ENCODE data around the gene GPR146.

Gene GPR146

GRCh38 chr7:1061180-1061579, 16.8 kb downstream of the GPR146 start:
- H3K4me3 Mint-ChIP-seq: no peak overlapping the region
- H3K36me3 Mint-ChIP-seq (ENCODE audit: low read depth): peaks cover 8% of the 10 kb centered on the region
- H3K27me3 Mint-ChIP-seq (ENCODE audit: low read depth): peaks cover 25% of the 10 kb centered on the region
- TF ChIP-seq CTCF (IDR thresholded peaks at IDR 0.05; ENCODE audit: unreplicated experiment in 3 of 3): no peak
- H3K9me3 Mint-ChIP-seq: no peaks in the 10 kb centered on the region
- H3K27ac Mint-ChIP-seq: no peak overlapping the region
- peaks cover 16% of the 10 kb centered on the region for H3K4me1 Mint-ChIP-seq

DNA sequence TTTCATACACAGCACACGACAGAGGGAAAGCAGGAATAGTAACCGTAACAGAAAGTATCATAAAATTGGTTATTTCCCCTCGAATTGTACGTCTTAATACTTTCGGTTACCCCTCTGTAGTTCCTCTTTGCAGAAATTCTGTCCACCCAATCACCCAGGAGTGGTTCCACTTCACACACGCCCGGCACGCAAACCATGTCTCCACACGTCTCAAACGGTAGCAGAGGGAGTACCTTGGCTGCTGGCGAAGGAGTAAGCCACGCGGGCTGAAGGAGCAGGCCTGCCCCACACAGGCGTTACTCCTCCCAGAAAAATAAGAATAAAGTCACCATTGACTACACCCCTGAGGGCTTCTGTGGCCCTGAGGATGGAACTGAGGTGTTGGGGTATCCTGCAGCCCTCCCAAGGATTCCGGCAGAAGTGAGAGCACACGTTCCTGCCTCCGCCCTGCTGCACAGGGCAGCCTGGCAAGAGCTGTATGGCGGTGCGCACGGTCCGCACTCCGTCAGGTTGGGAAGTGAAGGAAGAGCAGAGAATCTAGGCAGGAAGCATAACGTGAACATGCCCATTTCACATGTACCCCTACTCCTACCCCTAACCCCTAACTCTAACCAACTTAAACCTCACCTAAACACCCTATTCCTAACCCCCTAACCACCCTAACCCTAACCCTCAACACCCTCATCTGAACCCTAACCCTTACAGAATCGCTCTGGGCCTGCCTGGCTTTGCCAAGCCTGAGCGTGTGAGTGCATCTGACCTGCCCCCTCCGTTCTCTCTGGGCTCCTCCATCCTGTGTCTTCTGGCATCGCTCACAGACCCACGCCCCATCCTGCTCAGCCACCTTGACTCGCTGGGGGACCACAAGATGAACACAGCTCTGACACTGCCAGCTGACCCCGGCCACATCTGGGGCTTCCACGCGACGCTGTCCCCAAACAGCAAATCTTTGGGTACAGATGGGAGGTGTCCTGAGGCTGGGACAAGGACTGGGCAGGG, 18.2 kb downstream of the GPR146 start:
- Mint-ChIP-seq H3K9me3 (no peaks in the 10 kb centered on the region), H3K36me3 (ENCODE audit: low read depth) (peaks cover 8% of the 10 kb centered on the region), H3K27me3 (ENCODE audit: low read depth) (peaks cover 27% of the 10 kb centered on the region), H3K4me1 (peaks cover 16% of the 10 kb centered on the region), H3K27ac (no peak overlapping the region), H3K4me3 (no peak overlapping the region)
- TF ChIP-seq CTCF (IDR thresholded peaks at IDR 0.05; ENCODE audit: unreplicated experiment in 3 of 3): no peak

GRCh38 chr7:1063361-1063760, 19.0 kb downstream of the GPR146 start:
- TF ChIP-seq CTCF (IDR thresholded peaks at IDR 0.05; ENCODE audit: unreplicated experiment in 3 of 3): no peak
- H3K4me1 Mint-ChIP-seq: peaks cover 16% of the 10 kb centered on the region
- peaks cover 27% of the 10 kb centered on the region for H3K27me3 Mint-ChIP-seq (ENCODE audit: low read depth)
- H3K36me3 Mint-ChIP-seq (ENCODE audit: low read depth): peaks cover 6% of the 10 kb centered on the region
- H3K4me3 Mint-ChIP-seq: no peak overlapping the region
- H3K9me3 Mint-ChIP-seq: no peaks in the 10 kb centered on the region
- no peak overlapping the region for H3K27ac Mint-ChIP-seq

DNA sequence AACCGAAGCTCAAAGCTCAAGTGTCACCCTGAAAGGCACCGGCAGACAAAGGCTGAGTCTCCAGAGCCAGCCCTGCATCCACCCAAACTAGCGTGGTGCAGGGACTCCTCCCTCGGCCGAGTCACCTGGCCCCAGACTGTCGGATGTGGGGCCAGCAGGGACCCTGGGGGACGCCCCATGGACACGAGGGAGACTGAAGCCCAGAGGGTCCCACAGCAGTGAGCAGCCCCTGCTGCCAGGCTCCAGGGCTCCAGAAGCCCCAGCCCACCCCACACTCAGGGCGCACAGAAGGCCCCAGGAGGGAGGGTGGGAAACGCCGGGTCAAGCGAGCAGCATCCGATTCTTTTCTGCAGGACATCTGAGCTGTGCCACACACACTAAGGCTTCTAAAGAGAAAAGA, 20.2 kb downstream of the GPR146 start:
- no peak for TF ChIP-seq CTCF (IDR thresholded peaks at IDR 0.05; ENCODE audit: unreplicated experiment in 3 of 3)
- Mint-ChIP-seq H3K9me3 (no peaks in the 10 kb centered on the region), H3K4me1 (peaks cover 10% of the 10 kb centered on the region), H3K4me3 (no peak overlapping the region), H3K27ac (no peak overlapping the region), H3K27me3 (ENCODE audit: low read depth) (peaks cover 27% of the 10 kb centered on the region), H3K36me3 (ENCODE audit: low read depth) (peaks cover 5% of the 10 kb centered on the region)

DNA sequence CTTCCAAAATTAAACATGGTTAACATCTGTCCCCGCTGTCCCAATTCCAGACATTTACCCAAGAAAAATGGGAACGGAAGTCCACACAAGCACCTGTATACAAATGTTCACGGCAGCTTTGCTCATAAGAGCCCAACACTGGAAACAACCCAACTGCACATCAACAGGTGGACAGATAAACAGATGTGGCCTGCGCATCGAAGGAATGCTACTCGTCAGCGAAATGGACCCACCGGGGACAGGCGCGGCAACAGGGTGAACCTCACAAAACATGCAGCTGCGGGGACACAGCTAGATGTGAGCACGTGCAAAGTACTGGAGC, 20.9 kb downstream of the GPR146 start:
- peaks cover 25% of the 10 kb centered on the region for H3K27me3 Mint-ChIP-seq (ENCODE audit: low read depth)
- no peak for TF ChIP-seq CTCF (IDR thresholded peaks at IDR 0.05; ENCODE audit: unreplicated experiment in 3 of 3)

More for the DNA sequence above, 20.9 kb downstream of the GPR146 start:
- Mint-ChIP-seq H3K9me3 (no peaks in the 10 kb centered on the region), H3K36me3 (ENCODE audit: low read depth) (peaks cover 5% of the 10 kb centered on the region), H3K4me1 (peaks cover 10% of the 10 kb centered on the region), H3K4me3 (no peak overlapping the region), H3K27ac (no peak overlapping the region)
